H1 (cell line): ENCODE measurements around the gene CUX1. TPM values are rescaled to one million over a fixed set of nuclear protein-coding genes. Genes with fewer than 3 reads are reported as not detected.

Source experiments
- CTCF ChIA-PET: fragments of 300-600 bp; sonication (Branson Sonifier 250); formaldehyde crosslinking; loops from one replicate; lab custom pipeline; 2021; ENCODE audit not compliant: partially characterized antibody; lab: Charles Lee
- POLR2A ChIA-PET: fragments of 300-600 bp; sonication (Branson Sonifier 250); formaldehyde crosslinking; loops from one replicate; lab custom pipeline; 2021; ENCODE audit warnings: inconsistent platforms; ENCODE audit not compliant: partially characterized antibody; lab: Charles Lee
- DNase-seq, 2 experiments: peaks; one replicate each; pipeline versions ENCODE4 v3.0.0 to v3.0.0-alpha.2; 2010 to 2022; ENCODE audit warnings: low spot score in 2 of 2, low read depth in 1 of 2, mixed read lengths in 1 of 2
- FAIRE-seq: peaks from 2 replicates; lab custom pipeline; 2011; peaks lifted over from hg19 to GRCh38; lab: Jason Lieb, UNC
- H2AFZ ChIP-seq: 2 replicates; pipeline ENCODE4 v1.8.1; 2012; ENCODE audit warnings: low read length, inconsistent platforms
- H2AK5ac ChIP-seq: 2 replicates; pipeline ENCODE4 v1.6.1; 2013; ENCODE audit warnings: low read depth, low read length
- H2BK120ac ChIP-seq: replicated peaks from 2 replicates; pipeline ENCODE3; 2013; ENCODE audit warnings: low read depth, low read length, inconsistent platforms
- H2BK12ac ChIP-seq: 2 replicates; pipeline ENCODE4 v1.6.1; 2013; ENCODE audit warnings: low read depth, low read length
- H2BK15ac ChIP-seq: 2 replicates; pipeline ENCODE4 v1.6.1; 2013; ENCODE audit warnings: low read length
- H2BK20ac ChIP-seq: 2 replicates; pipeline ENCODE4 v1.6.1; 2013; ENCODE audit warnings: low read length
- H2BK5ac ChIP-seq: 2 replicates; pipeline ENCODE4 v1.6.1; 2013; ENCODE audit warnings: low read depth, low read length
- H3K14ac ChIP-seq: 2 replicates; pipeline ENCODE4 v1.6.1; 2013; ENCODE audit warnings: inconsistent platforms; ENCODE audit not compliant: insufficient read length
- H3K18ac ChIP-seq: 2 replicates; pipeline ENCODE4 v1.6.1; 2013; ENCODE audit warnings: low read length; ENCODE audit errors: extremely low read depth
- H3K23ac ChIP-seq: 2 replicates; pipeline ENCODE4 v1.6.1; 2013; ENCODE audit warnings: inconsistent platforms; ENCODE audit not compliant: insufficient read length
- H3K23me2 ChIP-seq: 2 replicates; pipeline ENCODE4 v1.6.1; 2013; ENCODE audit warnings: low read depth, low read length
- H3K27ac ChIP-seq: 2 replicates; pipeline ENCODE4 v1.6.1; 2011; ENCODE audit warnings: low read depth, low read length, inconsistent platforms
- H3K27me3 ChIP-seq, 4 experiments: replicated peaks in 1 of 4; 1 replicate in 1 of 4; 2 replicates in 3 of 4; pipeline versions ENCODE4 v1.6.1 to v1.8.1; 2011 to 2013; ENCODE audit warnings: low read length in 3 of 4, mild to moderate bottlenecking in 3 of 4, inconsistent platforms in 2 of 4, mixed read lengths in 2 of 4, moderate library complexity in 1 of 4; ENCODE audit not compliant: control insufficient read depth in 3 of 4, insufficient read depth in 3 of 4; ENCODE audit errors: extremely low read depth in 1 of 4
- H3K36me3 ChIP-seq, 4 experiments: 2 replicates each; pipeline versions ENCODE4 v1.6.1 to v1.8.1; 2011 to 2013; ENCODE audit warnings: mild to moderate bottlenecking in 4 of 4, low read length in 3 of 4, moderate library complexity in 2 of 4, control low read depth in 1 of 4, inconsistent platforms in 1 of 4; ENCODE audit not compliant: insufficient read depth in 4 of 4, control insufficient read depth in 2 of 4
- H3K4ac ChIP-seq: replicated peaks from 2 replicates; pipeline ENCODE3; 2013; ENCODE audit warnings: low read length, low read depth, mixed read lengths, inconsistent platforms; ENCODE audit not compliant: insufficient read length
- H3K4me1 ChIP-seq, 4 experiments: replicated peaks in 1 of 4; 1 replicate in 1 of 4; 2 replicates in 3 of 4; pipeline versions ENCODE4 v1.6.1 to v1.8.1; 2011 to 2013; ENCODE audit warnings: low read length in 3 of 4, inconsistent platforms in 2 of 4, mixed read lengths in 1 of 4; ENCODE audit not compliant: insufficient read depth in 4 of 4, control insufficient read depth in 3 of 4
- H3K4me2 ChIP-seq, 2 experiments: 2 replicates each; pipeline versions ENCODE4 v1.6.1 to v1.8.1; 2011 to 2013; ENCODE audit warnings: low read depth in 2 of 2, low read length in 2 of 2, control low read depth in 1 of 2, inconsistent platforms in 1 of 2, mild to moderate bottlenecking in 1 of 2; ENCODE audit not compliant: insufficient read depth in 1 of 2
- H3K4me3 ChIP-seq, 4 experiments: fragments of 200-600, 300-600 bp in 1 of 4; sonication (generic), shearing (Covaris generic), sonication (Bioruptor Twin) in 1 of 4; 2 replicates each; pipeline versions ENCODE4 v1.5.1 to v1.8.1; 2011 to 2016; ENCODE audit warnings: low read length in 4 of 4, low read depth in 3 of 4, control low read depth in 2 of 4, inconsistent platforms in 2 of 4, mild to moderate bottlenecking in 2 of 4, mixed read lengths in 1 of 4, moderate library complexity in 1 of 4; ENCODE audit not compliant: insufficient read depth in 2 of 4; ENCODE audit errors: extremely low read depth in 1 of 4
- H3K56ac ChIP-seq: replicated peaks from 2 replicates; pipeline ENCODE3; 2013; ENCODE audit warnings: low read depth, mild to moderate bottlenecking, mixed read lengths, low read length, inconsistent platforms; ENCODE audit not compliant: insufficient read length
- H3K79me1 ChIP-seq: 2 replicates; pipeline ENCODE4 v1.6.1; 2013; ENCODE audit warnings: low read depth, low read length, control low read depth
- H3K79me2 ChIP-seq, 2 experiments: 2 replicates each; pipeline versions ENCODE4 v1.6.1 to v1.8.1; 2012 to 2013; ENCODE audit warnings: low read length in 2 of 2, mild to moderate bottlenecking in 2 of 2, inconsistent platforms in 1 of 2; ENCODE audit not compliant: insufficient read depth in 2 of 2, control insufficient read depth in 1 of 2
- H3K9ac ChIP-seq, 4 experiments: replicated peaks in 1 of 4; 1 replicate in 1 of 4; 2 replicates in 3 of 4; pipeline versions ENCODE4 v1.6.1 to v1.8.1; 2011 to 2013; ENCODE audit warnings: low read depth in 3 of 4, low read length in 3 of 4, control low read depth in 2 of 4, mild to moderate bottlenecking in 2 of 4, moderate library complexity in 2 of 4, inconsistent platforms in 1 of 4; ENCODE audit errors: extremely low read depth in 1 of 4
- H3K9me3 ChIP-seq, 2 experiments: 2 replicates each; pipeline versions ENCODE4 v1.6.1 to v1.8.1; 2012 to 2013; ENCODE audit warnings: mild to moderate bottlenecking in 2 of 2, moderate library complexity in 2 of 2, control low read depth in 1 of 2, inconsistent platforms in 1 of 2, low read depth in 1 of 2, low read length in 1 of 2, mixed read lengths in 1 of 2; ENCODE audit not compliant: insufficient read depth in 2 of 2
- H4K20me1 ChIP-seq, 2 experiments: replicated peaks in 1 of 2; 2 replicates each; pipeline versions ENCODE3 to v1.8.1; 2011 to 2013; ENCODE audit warnings: inconsistent platforms in 2 of 2, low read length in 2 of 2, mild to moderate bottlenecking in 1 of 2; ENCODE audit not compliant: insufficient read depth in 2 of 2, control insufficient read depth in 1 of 2
- H4K5ac ChIP-seq: 2 replicates; pipeline ENCODE4 v1.6.1; 2013; ENCODE audit warnings: low read length, low read depth, mixed read lengths, inconsistent platforms; ENCODE audit not compliant: insufficient read length
- H4K8ac ChIP-seq: 2 replicates; pipeline ENCODE4 v1.8.0; 2013; ENCODE audit warnings: mild to moderate bottlenecking, moderate library complexity, low read length, inconsistent platforms; ENCODE audit not compliant: insufficient read depth; ENCODE audit errors: extremely low read depth
- H4K91ac ChIP-seq: replicated peaks from 2 replicates; pipeline ENCODE3; 2013; ENCODE audit warnings: low read length, mixed read lengths, inconsistent platforms; ENCODE audit not compliant: insufficient read length
- KDM1A ChIP-seq: fragments of 200-600, 300-600 bp; sonication (generic); IDR thresholded peaks from 2 replicates; pipeline ENCODE4 v1.7.1; 2016; ENCODE audit warnings: mild to moderate bottlenecking, low read length, borderline replicate concordance
- WGBS, 2 experiments: shearing (Covaris generic) in 1 of 2; methylation state at CpG; one replicate each; pipeline versions ENCODE4 v1.1.6 to v1.1.7; 2013 to 2015; ENCODE audit warnings: low lambda C conversion rate in 2 of 2, mixed read lengths in 2 of 2, inconsistent platforms in 1 of 2, low coverage in 1 of 2, missing lambda C conversion rate in 1 of 2; ENCODE audit not compliant: insufficient replicate concordance in 2 of 2, insufficient coverage in 1 of 2, insufficient read length in 1 of 2; ENCODE audit errors: extremely low coverage in 1 of 2, missing lambda C conversion rate in 1 of 2; 5-methylcytosine and 5-hydroxymethylcytosine counted together
- polyA plus RNA-seq, 7 experiments: library from polyadenylated mRNA; depleted of rRNA in 3 of 7; stranded (reverse) in 5 of 7; unstranded in 2 of 7; fragments of >200 nt in 5 of 7; fragments of 200-250 nt in 2 of 7; gene quantifications; 1 replicate in 5 of 7; 2 replicates in 1 of 7; 4 replicates in 1 of 7; pipeline versions ENCODE4 v1.2.1 to v1.2.3, GENCODE V29; 2011 to 2013; ENCODE audit warnings: missing spikeins in 2 of 7, mixed read lengths in 2 of 7
- total RNA-seq: library from RNA; stranded (reverse); fragmentation: NEBNext Ultra II Directional; extraction: Animal tissue kit (Norgen Biotek cat#: 25700); gene quantifications from 2 replicates; pipeline ENCODE4 v1.2.1, GENCODE V29; 2021
- TF ChIP-seq, protein P1 (sequence below): IDR thresholded peaks from 2 replicates; pipeline ENCODE4 v1.6.1; 2011; ENCODE audit warnings: low read length, improper control_type of control experiment

The CUX1 gene
- total and polyA plus RNA-seq, 2 of the 8 experiments (the other 6 are each of a cell fraction or from before 2014, with no cell fraction given) = 21.6 to 65.9 TPM

DNA sequence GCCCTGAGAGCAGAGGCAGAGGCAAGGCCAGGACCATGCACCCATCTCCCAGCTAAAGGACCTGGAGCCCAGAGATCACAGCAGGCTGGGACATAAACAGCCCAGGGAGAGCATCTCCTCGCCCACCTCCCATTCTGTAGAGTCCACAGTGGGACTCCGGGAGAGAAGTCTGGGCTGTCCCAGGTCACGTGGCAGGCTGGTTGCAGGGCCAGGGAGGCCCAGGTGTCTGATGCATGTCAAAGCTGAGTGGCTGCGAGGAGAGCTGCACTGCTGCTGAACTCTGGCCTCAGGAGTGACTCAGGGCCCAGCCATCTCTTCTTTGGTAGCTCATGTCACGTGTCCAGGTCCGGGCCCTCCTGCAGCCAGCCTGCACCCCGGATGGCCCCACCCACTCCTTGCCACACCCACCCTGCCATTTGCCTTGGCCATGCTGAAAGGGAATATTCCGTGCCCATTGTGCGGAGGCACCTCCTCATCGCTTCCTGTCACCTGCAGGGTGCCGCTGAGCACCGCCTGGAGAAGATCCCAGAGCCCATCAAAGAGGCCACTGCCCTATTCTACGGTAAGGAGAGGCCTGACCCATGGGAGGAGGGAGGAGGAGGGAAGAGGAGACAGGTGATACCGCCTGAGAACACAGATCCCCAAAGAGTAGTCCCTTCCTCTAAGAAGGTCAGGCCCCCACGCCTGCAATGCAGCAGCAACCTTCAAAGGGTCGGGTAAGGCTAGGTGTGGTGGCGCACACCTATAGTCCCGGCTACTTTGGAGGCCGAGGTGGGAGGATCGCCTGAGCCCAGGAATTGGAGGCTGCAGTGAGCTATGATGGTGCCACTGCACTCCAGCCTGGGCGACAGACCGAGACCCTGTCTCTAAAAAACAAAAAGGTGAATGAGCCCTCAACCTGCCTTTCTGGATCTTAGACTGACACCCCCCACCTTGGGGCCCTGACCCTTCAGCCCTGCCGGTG lies 456.6 kb downstream of the CUX1 start:
- Histone ChIP-seq H2BK120ac (no peak overlapping the region), H2BK12ac (no peak overlapping the region), H3K4ac (no peak overlapping the region), H2BK5ac (peak overlapping the region; percentile 60; the same call in 1 of the 2 replicates), H2BK20ac (peak overlapping the region; percentile 61; the same call in 1 of the 2 replicates), H3K27me3 (no peaks in the 10 kb centered on the region), H3K27ac (no peak overlapping the region), H3K9me3 (no peaks in the 10 kb centered on the region), H3K9ac (no peak overlapping the region; a peak in 1 of 7 replicates), H2AK5ac (0 out of 2 replicates have a peak overlapping the region, but pooled peaks have one; percentile 53), H4K20me1 (no peaks in the 10 kb centered on the region), H3K4me3 (no peak overlapping the region), H3K14ac (no peak overlapping the region), H2AFZ (no peak overlapping the region), H4K8ac (no peak overlapping the region), H3K23ac (no peak overlapping the region), H3K79me2 (no peaks in the 10 kb centered on the region), H4K5ac (no peak overlapping the region), H3K56ac (no peak overlapping the region), H4K91ac (no peak overlapping the region), H3K4me1 (0 out of 7 replicates have a peak, but pooled peaks cover 0 to 3% (median 0%) of the 10 kb centered on the region in 4 experiments), H2BK15ac (peak overlapping the region; percentile 95; the same call in 1 of the 2 replicates), H3K23me2 (no peaks in the 10 kb centered on the region), H3K18ac (no peak overlapping the region), H3K36me3 (no peaks in the 10 kb centered on the region), H3K4me2 (no peak overlapping the region), H3K79me1 (no peaks in the 10 kb centered on the region)
- TF ChIP-seq, protein P1, sequence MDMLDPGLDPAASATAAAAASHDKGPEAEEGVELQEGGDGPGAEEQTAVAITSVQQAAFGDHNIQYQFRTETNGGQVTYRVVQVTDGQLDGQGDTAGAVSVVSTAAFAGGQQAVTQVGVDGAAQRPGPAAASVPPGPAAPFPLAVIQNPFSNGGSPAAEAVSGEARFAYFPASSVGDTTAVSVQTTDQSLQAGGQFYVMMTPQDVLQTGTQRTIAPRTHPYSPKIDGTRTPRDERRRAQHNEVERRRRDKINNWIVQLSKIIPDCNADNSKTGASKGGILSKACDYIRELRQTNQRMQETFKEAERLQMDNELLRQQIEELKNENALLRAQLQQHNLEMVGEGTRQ = 0 out of 2 replicates have a peak, but pooled peaks have one; percentile 16
- TF ChIP-seq KDM1A = no peak; the same call in 1 of the 2 replicates
- 71% methylated on average over 21 of the region's 23 CpGs; no CpG with 5 or more reads in 1 of the 2 experiments for WGBS, 2 experiments
- DNase-seq = no peak
- ChIA-PET POLR2A (no interaction called here), CTCF (interaction anchor here (0.9 to 3.6 kb wide), 11 partner anchors 9 to 731 kb away, joined by 3 to 13 read pairs (median 6); no protein-coding TSS in a partner anchor)
- FAIRE-seq = no peak
